GM12872 (cell line): ENCODE measurements around the gene CA11.

Source experiments
- CTCF ChIP-seq: IDR thresholded peaks from 3 replicates; pipeline ENCODE4 v1.5.1; 2011; ENCODE audit warnings: low read depth, mild to moderate bottlenecking, low read length, moderate library complexity; ENCODE audit not compliant: insufficient read depth

The CA11 gene

DNA sequence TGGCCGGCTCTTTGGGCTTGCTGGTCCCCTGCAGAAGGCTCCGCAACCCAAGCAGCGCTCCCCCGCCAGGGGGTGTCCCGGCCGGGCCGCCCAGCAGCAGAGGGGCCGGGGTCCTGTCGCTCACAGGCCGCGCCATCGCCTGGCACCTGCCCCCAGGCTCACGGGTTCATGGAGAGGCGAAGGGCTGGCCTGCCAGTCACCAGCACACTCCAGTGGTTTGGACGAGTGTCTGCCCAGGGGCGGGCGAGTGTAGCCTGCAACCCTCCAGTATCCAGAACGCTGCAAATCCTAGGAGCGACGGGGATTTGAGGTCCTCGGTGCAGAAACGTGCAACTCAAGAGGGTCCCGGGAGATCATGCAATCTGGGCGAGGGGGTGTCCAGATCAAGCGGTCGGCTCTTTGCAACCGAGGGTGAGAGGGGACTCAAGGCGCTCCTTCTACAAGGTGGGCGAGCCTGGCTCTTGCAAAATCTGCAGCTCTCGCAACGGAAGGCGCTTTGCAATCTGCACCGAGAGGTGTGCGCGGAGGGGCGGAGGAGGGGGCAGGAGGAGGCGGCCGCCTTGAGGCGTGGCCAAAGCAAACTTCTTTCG, 9.0 kb downstream of the CA11 start, which contains the start of gene DBP:
Gene DBP, minus strand, starts transcription at position 521 of the 590 bp plus-strand sequence. Its CDS starts 385 bp downstream, at position 136.
- TF ChIP-seq CTCF = peak; percentile 26; the same call in 2 of the 3 replicates

- no peak for TF ChIP-seq CTCF
These were observed 9.8 kb downstream of the CA11 start for GRCh38 chr19:48635966-48636858.

- TF ChIP-seq CTCF = no peak
These were observed 10.6 kb downstream of the CA11 start for GRCh38 chr19:48635263-48635965.

DNA sequence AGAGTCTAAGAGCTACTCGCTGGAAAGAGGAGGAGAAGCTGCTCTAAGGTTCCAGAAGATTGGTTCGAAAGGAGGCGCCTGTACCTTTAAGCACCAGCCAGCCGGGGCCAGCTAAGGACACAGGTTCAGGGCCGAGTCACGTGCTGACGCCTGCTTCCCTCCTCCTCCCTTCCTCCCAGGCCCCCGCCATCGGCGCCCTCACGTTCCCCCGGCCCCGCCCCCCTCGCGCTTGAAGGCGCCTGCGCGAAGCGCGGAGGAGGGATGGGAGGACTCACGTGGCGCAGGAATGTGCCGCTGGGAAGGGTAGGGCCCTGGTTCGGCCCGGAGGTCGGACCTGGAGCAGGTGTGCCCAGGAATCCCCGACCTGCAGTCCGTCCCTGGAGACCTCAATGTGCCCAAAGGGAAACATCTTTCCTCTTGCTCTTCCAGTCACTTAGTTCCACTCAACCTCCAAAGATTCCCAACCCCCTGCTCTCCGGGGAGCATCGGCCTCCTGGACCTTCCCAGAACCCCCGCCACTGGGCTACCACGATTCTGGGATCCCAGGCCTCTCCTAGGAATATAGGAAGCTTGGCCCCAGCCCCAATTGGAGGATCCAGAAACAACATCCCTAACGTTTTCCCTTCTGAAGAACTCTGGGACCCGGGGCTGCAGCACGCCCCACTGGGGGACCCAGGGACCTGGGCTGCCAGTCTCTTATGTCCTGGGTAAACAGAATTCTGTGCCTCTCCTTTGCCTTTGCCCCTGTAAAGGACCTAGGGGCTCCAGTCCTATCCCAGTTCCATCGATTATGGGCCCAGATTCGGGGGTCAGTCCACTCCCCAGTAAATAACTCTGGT, 11.3 kb downstream of the CA11 start:
- TF ChIP-seq CTCF = no peak

DNA sequence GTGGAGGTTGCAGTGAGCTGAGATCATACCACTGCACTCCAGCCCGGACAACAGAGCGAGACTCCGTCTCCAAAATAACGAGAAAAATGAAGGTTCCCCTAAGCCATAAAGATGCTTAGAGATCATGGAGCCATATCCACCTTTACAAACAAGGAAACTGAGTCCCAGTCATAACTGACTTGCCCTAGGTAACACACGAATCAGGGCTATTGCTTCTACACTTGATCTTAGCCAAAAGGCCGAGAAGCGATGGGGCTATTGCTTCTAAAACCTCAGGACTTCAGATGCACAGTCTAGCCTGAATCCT, 12.0 kb downstream of the CA11 start:
- TF ChIP-seq CTCF = no peak

- no peak for TF ChIP-seq CTCF
These were observed 12.6 kb downstream of the CA11 start for GRCh38 chr19:48633148-48634035.
